Kidney (tissue), 14 donors: ENCODE measurements around the gene ELAPOR2. TPM values are rescaled to one million over a fixed set of nuclear protein-coding genes. Genes with fewer than 3 reads are reported as not detected.
A peak's percentile ranks its signal among the peaks of the same experiment; 100 is the strongest.

Experiments
- DNase-seq, 5 donors: peaks; one replicate each; pipeline ENCODE4 v3.0.0-alpha.2; 2013 to 2020
- FAIRE-seq: peaks from 2 replicates; lab custom pipeline; 2012; peaks lifted over from hg19 to GRCh38; lab: Jason Lieb, UNC
- H3K27ac ChIP-seq, 2 donors: one replicate each; pipeline ENCODE4 v1.7.0; 2013; ENCODE audit warnings: low read depth in 2 of 2, low read length in 2 of 2, inconsistent platforms in 1 of 2
- H3K27me3 ChIP-seq: one replicate; pipeline ENCODE4 v1.7.1; 2013; ENCODE audit warnings: low read length, inconsistent platforms; ENCODE audit not compliant: control insufficient read depth, insufficient read depth
- H3K36me3 ChIP-seq, 3 donors: one replicate each; pipeline versions ENCODE4 v1.7.0 to v1.7.1; 2013; ENCODE audit warnings: low read length in 3 of 3, control low read depth in 1 of 3, inconsistent platforms in 1 of 3; ENCODE audit not compliant: insufficient read depth in 3 of 3, control insufficient read depth in 2 of 3
- H3K4me1 ChIP-seq, 3 donors: one replicate each; pipeline versions ENCODE4 v1.7.0 to v1.7.1; 2013; ENCODE audit warnings: low read length in 3 of 3, inconsistent platforms in 1 of 3, low read depth in 1 of 3; ENCODE audit not compliant: control insufficient read depth in 2 of 3, insufficient read depth in 2 of 3
- H3K4me3 ChIP-seq, 3 donors: one replicate each; pipeline versions ENCODE4 v1.7.0 to v1.8.1; 2013; ENCODE audit warnings: low read length in 3 of 3, control low read depth in 1 of 3, inconsistent platforms in 1 of 3
- H3K9ac ChIP-seq, 3 donors: one replicate each; pipeline versions ENCODE4 v1.7.0 to v1.7.1; 2013; ENCODE audit warnings: low read length in 3 of 3, control low read depth in 1 of 3, inconsistent platforms in 1 of 3
- H3K9me3 ChIP-seq, 3 donors: one replicate each; pipeline versions ENCODE4 v1.7.0 to v1.7.1; 2013; ENCODE audit warnings: low read length in 3 of 3, control low read depth in 1 of 3, inconsistent platforms in 1 of 3; ENCODE audit not compliant: control insufficient read depth in 2 of 3, insufficient read depth in 1 of 3
- intact Hi-C: fragments of 100-400 bp; cut with DNase I; formaldehyde crosslinking; loops from one replicate; pipeline ENCODE4 v1.11.1; 2022
- polyA plus RNA-seq: library from polyadenylated mRNA; stranded (reverse); fragments of 350-450 nt; fragmentation: Illumina TruSeq; extraction: RNeasy Lipid Tissue Mini Kit (QIAGEN cat#74804); gene quantifications from one replicate; pipeline ENCODE4 v1.2.3, GENCODE V29; 2014; ENCODE audit warnings: low read depth, low replicate concordance; ENCODE audit not compliant: insufficient read depth
- total RNA-seq: library from RNA; stranded (reverse); fragmentation: NEBNext Ultra II Directional; extraction: Animal tissue kit (Norgen Biotek cat#: 25700); gene quantifications from one replicate; pipeline ENCODE4 v1.2.1, GENCODE V29; 2021
- TF ChIP-seq, protein P1 (sequence below): IDR thresholded peaks from 3 replicates; pipeline ENCODE4 v1.5.1; 2012; ENCODE audit warnings: mild to moderate bottlenecking, moderate library complexity, borderline replicate concordance; ENCODE audit not compliant: insufficient read depth; ENCODE audit errors: extremely low read depth
- donor health status: control.
- donor health status: control.
- donor health status: control.
- donor health status: control.
- donor health status: control.
- donor health status: DM: yes; HTN: yes; CAD: no.
- donor health status: Normal renal cell carcinoma (clear cell type).

ELAPOR2 gene
- total and polyA plus RNA-seq, 2 donors from 2014 or later = 2.9 to 9.0 TPM

DNA sequence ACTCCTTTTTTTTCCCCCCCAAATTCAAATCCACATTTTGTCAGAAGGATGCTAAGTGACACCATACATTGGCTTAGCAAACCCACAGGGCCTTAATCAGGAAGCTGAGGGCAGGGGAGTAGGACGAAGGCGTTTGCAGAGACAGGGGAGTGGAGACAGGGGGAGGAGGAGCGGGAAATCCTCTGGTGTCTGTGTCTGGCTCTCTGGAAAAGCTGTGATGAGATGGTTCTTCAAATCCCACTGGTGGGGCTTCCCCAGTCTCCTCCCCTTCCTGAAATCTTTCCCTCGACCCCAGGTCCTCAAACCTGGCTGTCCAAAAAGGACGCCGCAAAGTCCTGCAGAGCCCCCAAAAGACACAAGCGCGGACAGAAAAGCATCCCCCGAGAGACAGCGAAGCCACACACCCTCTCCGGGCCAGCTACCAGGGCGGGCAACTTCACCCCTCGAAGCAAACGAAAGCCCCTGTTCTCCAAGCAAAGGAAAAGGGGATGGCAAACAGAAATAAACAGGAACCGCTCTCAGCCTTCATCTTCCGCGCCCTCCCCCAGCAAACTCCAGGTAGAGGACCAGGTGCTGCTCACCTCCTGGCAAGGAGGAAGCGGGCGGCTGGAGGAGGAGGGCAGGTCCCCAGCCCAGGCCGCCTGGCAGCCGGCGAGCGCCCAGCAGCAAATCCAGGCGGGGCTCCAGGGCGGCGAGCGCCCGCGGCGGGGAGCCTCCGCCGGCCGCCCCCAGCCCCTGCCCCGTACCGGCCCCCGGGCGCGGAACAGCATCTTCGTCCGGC, 520 bp downstream of the ELAPOR2 start:
- Histone ChIP-seq H3K4me1 (peaks cover 0 to 4% (median 0%) of the 10 kb centered on the region in 3 donors), H3K36me3 (no peaks in the 10 kb centered on the region), H3K27ac (no peak overlapping the region), H3K4me3 (peak overlapping the region; percentile 54 to 73 (median 63)), H3K9ac (peak overlapping the region in 1 of 3 donors; percentile 16), H3K9me3 (no peaks in the 10 kb centered on the region), H3K27me3 (no peaks in the 10 kb centered on the region)
- FAIRE-seq (no peak), DNase-seq (peak; percentile 26 to 67 (median 43))
- intact Hi-C loops = no loop called here
- TF ChIP-seq, protein P1, sequence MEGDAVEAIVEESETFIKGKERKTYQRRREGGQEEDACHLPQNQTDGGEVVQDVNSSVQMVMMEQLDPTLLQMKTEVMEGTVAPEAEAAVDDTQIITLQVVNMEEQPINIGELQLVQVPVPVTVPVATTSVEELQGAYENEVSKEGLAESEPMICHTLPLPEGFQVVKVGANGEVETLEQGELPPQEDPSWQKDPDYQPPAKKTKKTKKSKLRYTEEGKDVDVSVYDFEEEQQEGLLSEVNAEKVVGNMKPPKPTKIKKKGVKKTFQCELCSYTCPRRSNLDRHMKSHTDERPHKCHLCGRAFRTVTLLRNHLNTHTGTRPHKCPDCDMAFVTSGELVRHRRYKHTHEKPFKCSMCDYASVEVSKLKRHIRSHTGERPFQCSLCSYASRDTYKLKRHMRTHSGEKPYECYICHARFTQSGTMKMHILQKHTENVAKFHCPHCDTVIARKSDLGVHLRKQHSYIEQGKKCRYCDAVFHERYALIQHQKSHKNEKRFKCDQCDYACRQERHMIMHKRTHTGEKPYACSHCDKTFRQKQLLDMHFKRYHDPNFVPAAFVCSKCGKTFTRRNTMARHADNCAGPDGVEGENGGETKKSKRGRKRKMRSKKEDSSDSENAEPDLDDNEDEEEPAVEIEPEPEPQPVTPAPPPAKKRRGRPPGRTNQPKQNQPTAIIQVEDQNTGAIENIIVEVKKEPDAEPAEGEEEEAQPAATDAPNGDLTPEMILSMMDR = no peak

- intact Hi-C loops = no loop called here
- FAIRE-seq (no peak), DNase-seq (no peak)
- TF ChIP-seq, protein P1 = no peak
- H3K4me3 ChIP-seq = no peak overlapping the region
- H3K27me3 ChIP-seq = no peaks in the 10 kb centered on the region
- peaks cover 0 to 4% (median 0%) of the 10 kb centered on the region in 3 donors for H3K4me1 ChIP-seq
- H3K36me3 ChIP-seq = no peaks in the 10 kb centered on the region
- H3K27ac ChIP-seq = peak overlapping the region in 1 of 2 donors; percentile 8
- H3K9me3 ChIP-seq = no peaks in the 10 kb centered on the region
- H3K9ac ChIP-seq = no peak overlapping the region
Observed at GRCh38 chr7:87057210-87057609, 2.2 kb downstream of the ELAPOR2 start.

DNA sequence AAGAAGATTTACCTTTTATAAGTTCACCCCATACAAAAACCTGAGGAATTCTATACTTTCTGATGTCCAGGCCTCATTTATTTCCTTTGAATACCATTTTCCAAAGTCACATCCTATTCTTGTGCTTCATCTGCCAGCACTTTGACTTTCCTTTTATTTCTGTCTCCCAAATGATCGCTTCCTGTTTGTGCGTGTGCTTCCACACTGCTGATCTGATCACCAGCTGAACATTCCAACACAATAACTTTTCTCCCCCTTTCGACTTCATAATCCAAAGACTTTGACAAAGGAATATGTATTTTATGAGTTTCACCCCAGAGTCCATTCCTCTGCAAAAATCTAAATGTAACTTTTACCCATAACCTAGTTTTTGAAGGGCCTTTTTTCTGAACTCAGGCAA, 3.1 kb downstream of the ELAPOR2 start:
- intact Hi-C loops = no loop called here
- H3K36me3 ChIP-seq = no peaks in the 10 kb centered on the region
- FAIRE-seq = no peak

More for the DNA sequence above, 3.1 kb downstream of the ELAPOR2 start:
- H3K9ac ChIP-seq = no peak overlapping the region
- no peak for DNase-seq
- no peaks in the 10 kb centered on the region for H3K27me3 ChIP-seq
- H3K4me1 ChIP-seq = peaks cover 0 to 4% (median 0%) of the 10 kb centered on the region in 3 donors
- H3K27ac ChIP-seq = no peak overlapping the region
- H3K4me3 ChIP-seq = no peak overlapping the region
- H3K9me3 ChIP-seq = no peaks in the 10 kb centered on the region
- TF ChIP-seq, protein P1 = no peak
